H9 (cell line): ENCODE data around the gene HPCAL1. TPM values are rescaled to one million over a fixed set of nuclear protein-coding genes. Genes with fewer than 3 reads are reported as not detected.

Experiments used
- DNase-seq: peaks from one replicate; pipeline ENCODE4 v3.0.0-alpha.2; 2017
- H2AFZ ChIP-seq: one replicate; pipeline ENCODE4 v1.6.1; 2013; ENCODE audit warnings: mild to moderate bottlenecking, low read length, control low read depth, moderate library complexity
- H2AK5ac ChIP-seq: 2 replicates; pipeline ENCODE4 v1.6.1; 2013; ENCODE audit warnings: low read length, control low read depth, mixed read lengths; ENCODE audit not compliant: insufficient read length
- H2BK120ac ChIP-seq: one replicate; pipeline ENCODE4 v1.6.1; 2013; ENCODE audit warnings: low read depth, mild to moderate bottlenecking, low read length, control low read depth, inconsistent platforms; ENCODE audit not compliant: poor library complexity, severe bottlenecking
- H2BK12ac ChIP-seq: 2 replicates; pipeline ENCODE4 v1.6.1; 2013; ENCODE audit warnings: low read length, control low read depth, mixed read lengths, low read depth; ENCODE audit not compliant: insufficient read length
- H2BK15ac ChIP-seq: 2 replicates; pipeline ENCODE4 v1.6.1; 2013; ENCODE audit warnings: low read depth, low read length, control low read depth
- H2BK20ac ChIP-seq: one replicate; pipeline ENCODE4 v1.6.1; 2013; ENCODE audit warnings: low read depth, mild to moderate bottlenecking, low read length, control low read depth, inconsistent platforms; ENCODE audit not compliant: poor library complexity, severe bottlenecking
- H2BK5ac ChIP-seq: 2 replicates; pipeline ENCODE4 v1.6.1; 2013; ENCODE audit warnings: low read length, control low read depth, mixed read lengths; ENCODE audit not compliant: insufficient read length
- H3K14ac ChIP-seq: 2 replicates; pipeline ENCODE4 v1.6.1; 2013; ENCODE audit warnings: low read length, control low read depth; ENCODE audit not compliant: insufficient read depth
- H3K18ac ChIP-seq: 2 replicates; pipeline ENCODE4 v1.6.1; 2013; ENCODE audit warnings: low read depth, mild to moderate bottlenecking, mixed read lengths, low read length, control low read depth; ENCODE audit not compliant: insufficient read length
- H3K23ac ChIP-seq: 2 replicates; pipeline ENCODE4 v1.6.1; 2013; ENCODE audit warnings: low read length, control low read depth, mixed read lengths, low read depth; ENCODE audit not compliant: insufficient read length
- H3K23me2 ChIP-seq: 2 replicates; pipeline ENCODE4 v1.6.1; 2013; ENCODE audit warnings: low read depth, mild to moderate bottlenecking, mixed read lengths, low read length, control low read depth; ENCODE audit not compliant: insufficient read length, poor library complexity, severe bottlenecking
- H3K27ac ChIP-seq: 2 replicates; pipeline ENCODE4 v1.5.1; 2013; ENCODE audit warnings: low read length, control low read depth, mixed read lengths, low read depth; ENCODE audit not compliant: insufficient read length
- H3K27me3 ChIP-seq: 2 replicates; pipeline ENCODE4 v1.6.1; 2013; ENCODE audit warnings: low read length, control low read depth, inconsistent platforms; ENCODE audit not compliant: insufficient read depth
- H3K4ac ChIP-seq: 2 replicates; pipeline ENCODE4 v1.6.1; 2013; ENCODE audit warnings: low read depth, mild to moderate bottlenecking, control low read depth, inconsistent platforms, low read length, moderate library complexity
- H3K4me1 ChIP-seq: 2 replicates; pipeline ENCODE4 v1.6.1; 2013; ENCODE audit warnings: low read length, control low read depth, inconsistent platforms; ENCODE audit not compliant: insufficient read depth
- H3K4me2 ChIP-seq: 2 replicates; pipeline ENCODE4 v1.6.1; 2013; ENCODE audit warnings: low read length, control low read depth, mixed read lengths; ENCODE audit not compliant: insufficient read length, insufficient read depth
- H3K56ac ChIP-seq: 2 replicates; pipeline ENCODE4 v1.6.1; 2013; ENCODE audit warnings: low read depth, mild to moderate bottlenecking, mixed read lengths, low read length, control low read depth; ENCODE audit not compliant: insufficient read length
- H3K79me1 ChIP-seq: 2 replicates; pipeline ENCODE4 v1.6.1; 2013; ENCODE audit warnings: low read depth, mild to moderate bottlenecking, moderate library complexity, low read length, control low read depth, inconsistent platforms; ENCODE audit not compliant: insufficient read depth, poor library complexity, severe bottlenecking
- H3K79me2 ChIP-seq: 2 replicates; pipeline ENCODE4 v1.6.1; 2013; ENCODE audit warnings: low read length, control low read depth, inconsistent platforms; ENCODE audit not compliant: insufficient read depth
- H3K9ac ChIP-seq: 2 replicates; pipeline ENCODE4 v1.6.1; 2013; ENCODE audit warnings: low read length, control low read depth, mixed read lengths; ENCODE audit not compliant: insufficient read length; ENCODE audit errors: extremely low read depth
- H3K9me3 ChIP-seq: one replicate; pipeline ENCODE4 v1.6.1; 2013; ENCODE audit warnings: low read depth, low read length, inconsistent platforms; ENCODE audit not compliant: control insufficient read depth
- H3T11ph ChIP-seq: one replicate; pipeline ENCODE4 v1.6.1; 2013; ENCODE audit warnings: mild to moderate bottlenecking, low read length, control low read depth, inconsistent platforms
- H4K20me1 ChIP-seq: one replicate; pipeline ENCODE4 v1.6.1; 2013; ENCODE audit not compliant: control insufficient read depth, insufficient read length, insufficient read depth
- H4K5ac ChIP-seq: 2 replicates; pipeline ENCODE4 v1.6.1; 2013; ENCODE audit warnings: low read depth, mild to moderate bottlenecking, mixed read lengths, low read length, control low read depth; ENCODE audit not compliant: insufficient read length
- H4K8ac ChIP-seq: replicated peaks from 2 replicates; pipeline ENCODE4 v1.6.1; 2013; ENCODE audit warnings: low read length, control low read depth, mixed read lengths, low read depth; ENCODE audit not compliant: insufficient read length
- H4K91ac ChIP-seq: 2 replicates; pipeline ENCODE4 v1.6.1; 2013; ENCODE audit warnings: low read depth, mild to moderate bottlenecking, moderate library complexity, mixed read lengths, low read length, control low read depth; ENCODE audit not compliant: insufficient read length
- H3K27ac Mint-ChIP-seq, 3 experiments: 2 replicates in 2 of 3; 3 replicates in 1 of 3; pipeline ENCODE4 v1.8.0; 2020 to 2021; ENCODE audit warnings: mixed read lengths in 3 of 3, mild to moderate bottlenecking in 1 of 3, moderate library complexity in 1 of 3
- H3K27me3 Mint-ChIP-seq: 2 replicates; pipeline ENCODE4 v1.8.0; 2021; ENCODE audit warnings: low read depth, mild to moderate bottlenecking, moderate library complexity, mixed read lengths
- H3K36me3 Mint-ChIP-seq, 3 experiments: 2 replicates in 2 of 3; 3 replicates in 1 of 3; pipeline ENCODE4 v1.8.0; 2020 to 2021; ENCODE audit warnings: low read depth in 3 of 3, mixed read lengths in 3 of 3; ENCODE audit not compliant: insufficient read depth in 1 of 3
- H3K4me1 Mint-ChIP-seq, 2 experiments: 2 replicates each; pipeline ENCODE4 v1.8.0; 2020; ENCODE audit warnings: mixed read lengths in 2 of 2
- H3K4me3 Mint-ChIP-seq, 2 experiments: 2 replicates in 1 of 2; 3 replicates in 1 of 2; pipeline ENCODE4 v1.8.0; 2020 to 2021; ENCODE audit warnings: mild to moderate bottlenecking in 2 of 2, mixed read lengths in 2 of 2, moderate library complexity in 1 of 2
- H3K9me3 Mint-ChIP-seq, 2 experiments: 2 replicates in 1 of 2; 3 replicates in 1 of 2; pipeline ENCODE4 v1.8.0; 2020; ENCODE audit warnings: mild to moderate bottlenecking in 2 of 2, mixed read lengths in 2 of 2, moderate library complexity in 1 of 2
- CTCF ChIP-seq: fragments of 200-600 bp; sonication (generic); conservative IDR thresholded peaks from 3 replicates; pipeline ENCODE4 v1.8.0; 2021; ENCODE audit warnings: antibody characterized with exemption, mild to moderate bottlenecking
- WGBS: extraction: QIAGEN DNeasy Blood & Tissue Kit; methylation state at CpG from one replicate; pipeline ENCODE4 v1.1.7; 2013; ENCODE audit warnings: missing lambda C conversion rate, low lambda C conversion rate, mixed read lengths; ENCODE audit not compliant: insufficient read length; ENCODE audit errors: extremely low coverage; 5-methylcytosine and 5-hydroxymethylcytosine counted together
- total RNA-seq: library from RNA; stranded (reverse); gene quantifications from 2 replicates; pipeline ENCODE4 v1.2.1, GENCODE V29; 2021

HPCAL1 gene
- total RNA-seq, 1 experiment from 2014 or later = 4.7 TPM

DNA sequence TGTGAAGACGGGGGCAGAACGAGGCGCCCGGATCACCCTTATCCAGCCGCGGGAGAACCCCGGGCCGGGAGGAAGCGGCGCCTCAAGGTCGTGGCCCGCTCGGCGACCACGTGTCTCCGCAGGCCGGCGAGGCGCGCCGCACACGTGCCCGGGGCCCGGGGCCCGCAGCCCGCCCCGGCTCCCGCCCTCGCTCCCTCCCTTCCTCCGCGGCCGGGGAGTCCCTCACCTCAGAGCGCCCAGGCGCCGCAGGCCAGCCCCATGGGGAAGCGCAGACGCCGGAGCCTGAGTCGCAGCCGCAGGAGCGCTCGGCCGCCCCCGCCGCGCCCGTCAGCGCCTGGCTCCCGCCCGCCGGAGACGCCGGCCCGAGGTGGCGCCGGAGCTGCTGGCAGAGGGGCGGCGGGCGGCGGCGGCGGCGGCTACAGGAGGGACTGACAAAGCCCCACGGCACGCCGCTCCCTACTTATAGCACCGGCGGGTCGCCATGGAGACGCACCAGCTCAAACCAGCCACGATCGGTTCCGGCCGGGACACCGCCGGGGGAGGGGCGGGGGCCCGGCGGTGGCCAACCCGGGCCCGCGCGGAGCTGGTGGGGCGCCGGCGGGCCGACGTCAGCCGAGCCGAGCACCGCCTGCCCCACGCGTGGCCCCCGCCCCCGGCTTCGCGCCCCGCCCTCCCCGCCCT is 145.3 kb downstream of the HPCAL1 start, which contains the start of gene ODC1:
TSS of gene ODC1 (minus strand) at position 433 of the 681 bp plus-strand sequence. CDS start 3,295 bp downstream, outside the sequence.
- Mint-ChIP-seq H3K4me3 (peak within 1 kb of the TSS; percentile 63 to 89), H3K9me3 (no peaks in the 10 kb centered on the region), H3K27me3 (peaks cover 22% of the 10 kb centered on the region), H3K4me1 (peaks cover 14 to 22% of the 10 kb centered on the region in 2 experiments), H3K27ac (peak within 1 kb of the TSS in 1 of 3 experiments; percentile 74; a peak in 2 of 7 replicates), H3K36me3 (peaks cover 13 to 20% (median 19%) of the 10 kb centered on the region in 3 experiments)
- no peak within 1 kb of the TSS for H2BK12ac ChIP-seq
- peaks cover 4% of the 10 kb centered on the region; the same call in 1 of the 2 replicates for H3K79me2 ChIP-seq
- no peak within 1 kb of the TSS for H3K27ac ChIP-seq
- no peaks in the 10 kb centered on the region for H3K9me3 ChIP-seq
- peak; percentile 83 for DNase-seq
- no peak within 1 kb of the TSS for H2BK20ac ChIP-seq
- no peaks in the 10 kb centered on the region for H4K20me1 ChIP-seq
- peak within 1 kb of the TSS; percentile 71 for H3K4me2 ChIP-seq
- no peaks in the 10 kb centered on the region for H3K79me1 ChIP-seq
- H3K4ac ChIP-seq = no peak within 1 kb of the TSS
- H3K27me3 ChIP-seq = peaks cover 3% of the 10 kb centered on the region; the same call in 1 of the 2 replicates
- H2AFZ ChIP-seq = no peak within 1 kb of the TSS
- no peak within 1 kb of the TSS for H3T11ph ChIP-seq
- peaks cover 8% of the 10 kb centered on the region for H3K23me2 ChIP-seq
- WGBS = no CpG with 5 or more reads among the region's 99 CpGs
- peak within 1 kb of the TSS; percentile 39 for H3K9ac ChIP-seq
- H3K4me1 ChIP-seq = no peaks in the 10 kb centered on the region; the same call in 1 of the 2 replicates
- no peak within 1 kb of the TSS for H3K23ac ChIP-seq
- no peak within 1 kb of the TSS for H3K56ac ChIP-seq
- H3K18ac ChIP-seq = peak within 1 kb of the TSS; percentile 84
- H3K14ac ChIP-seq = peak within 1 kb of the TSS; percentile 88
- no peak within 1 kb of the TSS for H4K91ac ChIP-seq
- no peak within 1 kb of the TSS for H4K8ac ChIP-seq
- H2BK5ac ChIP-seq = no peak within 1 kb of the TSS
- no peak within 1 kb of the TSS for H2AK5ac ChIP-seq
- TF ChIP-seq CTCF = no peak
- no peak within 1 kb of the TSS for H2BK120ac ChIP-seq
- no peak within 1 kb of the TSS; the same call in 1 of the 2 replicates for H2BK15ac ChIP-seq
- no peak within 1 kb of the TSS for H4K5ac ChIP-seq
